Gastrocnemius medialis (tissue), 4 donors: ENCODE measurements around the gene SLC66A3. TPM values are rescaled to one million over a fixed set of nuclear protein-coding genes. Genes with fewer than 3 reads are reported as not detected.

ENCODE experiments used
- ATAC-seq, 2 donors: fragments of 150-250 bp; one replicate each; pipeline ENCODE4 v1.9.1; 2016
- DNase-seq, 2 donors: peaks; one replicate each; pipeline ENCODE4 v3.0.0-alpha.2; 2019
- H3K27ac ChIP-seq, 4 donors: fragments of 200-600 bp; sonication (generic); 1 replicate in 1 of 4; 2 replicates in 3 of 4; pipeline ENCODE4 v1.5.1; 2016 to 2018; ENCODE audit warnings: mild to moderate bottlenecking in 2 of 4, moderate library complexity in 1 of 4
- H3K27me3 ChIP-seq, 3 donors: fragments of 200-600 bp; sonication (generic) in 2 of 3; 1 replicate in 1 of 3; 2 replicates in 2 of 3; pipeline versions ENCODE4 v1.5.1 to v1.6.0; 2016 to 2019; ENCODE audit warnings: mild to moderate bottlenecking in 1 of 3, moderate library complexity in 1 of 3
- H3K36me3 ChIP-seq, 2 donors: fragments of 200-600 bp; sonication (generic) in 1 of 2; one replicate each; pipeline ENCODE4 v1.5.1; 2017 to 2018
- H3K4me1 ChIP-seq, 2 donors: fragments of 200-600 bp; sonication (generic) in 1 of 2; one replicate each; pipeline ENCODE4 v1.5.1; 2016 to 2017; ENCODE audit warnings: mild to moderate bottlenecking in 2 of 2
- H3K4me3 ChIP-seq, 4 donors: fragments of 200-600 bp; sonication (generic) in 3 of 4; 1 replicate in 1 of 4; 2 replicates in 3 of 4; pipeline ENCODE4 v1.5.1; 2016 to 2019; ENCODE audit warnings: mild to moderate bottlenecking in 2 of 4
- H3K9me3 ChIP-seq, 3 donors: fragments of 200-600 bp; sonication (generic) in 2 of 3; 1 replicate in 1 of 3; 2 replicates in 2 of 3; pipeline ENCODE4 v1.5.1; 2016 to 2019
- CTCF ChIP-seq, 5 experiments: fragments of 450-650 bp in 3 of 5; fragments of 200-600 bp in 2 of 5; sonication (generic) in 2 of 5; IDR thresholded peaks in 4 of 5; conservative IDR thresholded peaks in 1 of 5; 1 replicate in 4 of 5; 2 replicates in 1 of 5; pipeline ENCODE4 v1.5.1; 2016 to 2019; ENCODE audit warnings: antibody characterized with exemption in 5 of 5, mild to moderate bottlenecking in 3 of 5, moderate library complexity in 3 of 5
- POLR2A ChIP-seq, 2 donors: fragments of 450-650 bp; IDR thresholded peaks; one replicate each; pipeline ENCODE4 v1.6.1; 2017; ENCODE audit warnings: antibody characterized with exemption in 2 of 2, mild to moderate bottlenecking in 2 of 2, moderate library complexity in 2 of 2
- in situ Hi-C, 4 donors: fragments of 200-750 bp; cut with MboI; loops; one replicate each; pipeline versions ENCODE4 v1.15.0 to v1.8.0; 2017; ENCODE audit warnings: low sequenced_read_pairs in 4 of 4
- intact Hi-C: fragments of 100-400 bp; cut with DNase I; formaldehyde crosslinking; loops from one replicate; pipeline ENCODE4 v1.15.1; 2023; ENCODE audit warnings: low total_unique reads
- total RNA-seq, 4 donors: library from RNA; depleted of rRNA; stranded (reverse); fragments of >200 nt; gene quantifications; one replicate each; pipeline versions ENCODE4 v1.1.0 to v1.2.3, GENCODE V29; 2016

Gene SLC66A3
- total RNA-seq, 4 donors from 2014 or later: 10.6 to 29.2 (median 16.0) TPM

GRCh38 chr2:11144738-11145079 lies 10.6 kb upstream of the SLC66A3 start:
- H3K27me3 ChIP-seq: no peaks in the 10 kb centered on the region
- intact Hi-C loops (no loop called here), in situ Hi-C loops (loop anchor here (25.0 kb wide), 2 partner anchors 268 to 443 kb away; no protein-coding TSS in a partner anchor)
- no peak overlapping the region for H3K4me3 ChIP-seq
- H3K36me3 ChIP-seq: no peaks in the 10 kb centered on the region
- ATAC-seq (no peak), DNase-seq (no peak)
- H3K9me3 ChIP-seq: no peaks in the 10 kb centered on the region
- H3K4me1 ChIP-seq: no peaks in the 10 kb centered on the region
- H3K27ac ChIP-seq: no peak overlapping the region
- no peak for TF ChIP-seq POLR2A (IDR thresholded peaks at IDR 0.05)
- no peak for TF ChIP-seq CTCF (IDR thresholded peaks at IDR 0.05 in 4 of 5, conservative IDR thresholded peaks at IDR 0.05 in 1 of 5)

GRCh38 chr2:11145350-11145749 lies 9.9 kb upstream of the SLC66A3 start:
- intact Hi-C loops: no loop called here
- ATAC-seq (no peak), DNase-seq (no peak)
- H3K27ac ChIP-seq: no peak overlapping the region
- no peaks in the 10 kb centered on the region for H3K9me3 ChIP-seq
- H3K4me3 ChIP-seq: no peak overlapping the region
- TF ChIP-seq CTCF (IDR thresholded peaks at IDR 0.05 in 4 of 5, conservative IDR thresholded peaks at IDR 0.05 in 1 of 5) (no peak), POLR2A (IDR thresholded peaks at IDR 0.05) (no peak)
- in situ Hi-C loops: loop anchor here (25.0 kb wide), 2 partner anchors 267 to 442 kb away; no protein-coding TSS in a partner anchor
- no peaks in the 10 kb centered on the region for H3K27me3 ChIP-seq
- no peaks in the 10 kb centered on the region for H3K4me1 ChIP-seq
- no peaks in the 10 kb centered on the region for H3K36me3 ChIP-seq

DNA sequence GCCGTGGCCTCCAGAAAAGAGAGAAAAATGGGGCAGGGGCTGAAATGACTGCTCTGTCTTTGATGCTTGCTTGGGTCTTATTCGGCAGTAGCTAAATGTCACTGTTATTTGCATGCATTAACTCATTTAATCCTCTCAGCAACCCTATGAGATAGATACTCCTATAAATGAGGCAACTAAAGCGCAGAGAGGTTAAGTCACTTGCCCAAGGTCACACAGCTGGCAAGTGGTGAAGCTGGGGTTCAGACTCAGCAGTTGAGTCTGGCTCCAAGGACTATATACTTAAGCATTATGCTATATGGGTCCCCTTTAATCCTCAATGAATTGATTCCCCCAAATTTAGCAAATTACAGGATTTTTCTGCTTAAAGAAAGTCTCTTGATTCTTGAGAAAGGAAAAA lies 9.2 kb upstream of the SLC66A3 start:
- no peak for DNase-seq

DNA sequence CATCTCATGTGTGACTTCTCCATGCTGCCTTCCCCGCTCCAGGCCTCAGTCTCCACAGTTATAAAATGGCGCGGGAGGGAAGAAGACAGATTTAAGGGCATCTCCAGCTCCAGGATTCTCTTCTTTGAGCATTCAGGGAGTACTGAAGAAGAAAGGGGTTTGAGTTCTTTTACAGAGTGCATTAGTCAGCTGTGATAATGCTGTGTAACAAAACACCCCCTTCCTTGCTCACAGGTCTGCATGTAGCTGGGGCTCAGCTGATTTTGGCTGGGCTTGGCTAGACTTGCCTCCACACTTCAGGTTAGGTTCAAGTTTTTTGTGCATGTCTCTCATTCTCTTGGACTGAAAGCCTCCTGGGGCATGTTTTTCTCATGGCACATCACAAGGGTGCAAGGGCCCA lies 8.0 kb upstream of the SLC66A3 start:
- H3K4me1 ChIP-seq: no peaks in the 10 kb centered on the region
- H3K4me3 ChIP-seq: no peak overlapping the region
- ATAC-seq (no peak), DNase-seq (no peak)
- no peaks in the 10 kb centered on the region for H3K36me3 ChIP-seq
- TF ChIP-seq CTCF (IDR thresholded peaks at IDR 0.05 in 4 of 5, conservative IDR thresholded peaks at IDR 0.05 in 1 of 5): no peak
- TF ChIP-seq POLR2A (IDR thresholded peaks at IDR 0.05): no peak
- intact Hi-C loops (no loop called here), in situ Hi-C loops (loop anchor here (25.0 kb wide), 2 partner anchors 265 to 440 kb away; no protein-coding TSS in a partner anchor)
- no peaks in the 10 kb centered on the region for H3K9me3 ChIP-seq
- H3K27ac ChIP-seq: no peak overlapping the region
- no peaks in the 10 kb centered on the region for H3K27me3 ChIP-seq

More for the DNA sequence above, 9.2 kb upstream of the SLC66A3 start:
- intact Hi-C loops: no loop called here
- no peaks in the 10 kb centered on the region for H3K36me3 ChIP-seq
- H3K27me3 ChIP-seq: no peaks in the 10 kb centered on the region
- no peak overlapping the region for H3K4me3 ChIP-seq
- no peak overlapping the region for H3K27ac ChIP-seq
- in situ Hi-C loops: loop anchor here (25.0 kb wide), 2 partner anchors 266 to 441 kb away; no protein-coding TSS in a partner anchor
- ATAC-seq: no peak
- TF ChIP-seq POLR2A (IDR thresholded peaks at IDR 0.05): no peak
- TF ChIP-seq CTCF (IDR thresholded peaks at IDR 0.05 in 4 of 5, conservative IDR thresholded peaks at IDR 0.05 in 1 of 5): no peak
- H3K9me3 ChIP-seq: no peaks in the 10 kb centered on the region
- H3K4me1 ChIP-seq: no peaks in the 10 kb centered on the region

- H3K4me3 ChIP-seq: no peak overlapping the region
- H3K4me1 ChIP-seq: peaks cover 3 to 5% of the 10 kb centered on the region in 2 donors
- intact Hi-C loops (loop anchor here (5.0 kb wide), 1 partner anchor 315 kb away; the partner anchor contains the start of gene E2F6), in situ Hi-C loops (no loop called here)
- no peak overlapping the region for H3K27ac ChIP-seq
- no peak for ATAC-seq
- H3K27me3 ChIP-seq: no peaks in the 10 kb centered on the region
- H3K36me3 ChIP-seq: no peaks in the 10 kb centered on the region
- no peaks in the 10 kb centered on the region for H3K9me3 ChIP-seq
- no peak for TF ChIP-seq POLR2A (IDR thresholded peaks at IDR 0.05)
- no peak for TF ChIP-seq CTCF (IDR thresholded peaks at IDR 0.05 in 4 of 5, conservative IDR thresholded peaks at IDR 0.05 in 1 of 5)
- DNase-seq: no peak
Measured at GRCh38 chr2:11152591-11152990, 2.7 kb upstream of the SLC66A3 start.
